ENCODE data around the gene ARID1B.

DNA sequence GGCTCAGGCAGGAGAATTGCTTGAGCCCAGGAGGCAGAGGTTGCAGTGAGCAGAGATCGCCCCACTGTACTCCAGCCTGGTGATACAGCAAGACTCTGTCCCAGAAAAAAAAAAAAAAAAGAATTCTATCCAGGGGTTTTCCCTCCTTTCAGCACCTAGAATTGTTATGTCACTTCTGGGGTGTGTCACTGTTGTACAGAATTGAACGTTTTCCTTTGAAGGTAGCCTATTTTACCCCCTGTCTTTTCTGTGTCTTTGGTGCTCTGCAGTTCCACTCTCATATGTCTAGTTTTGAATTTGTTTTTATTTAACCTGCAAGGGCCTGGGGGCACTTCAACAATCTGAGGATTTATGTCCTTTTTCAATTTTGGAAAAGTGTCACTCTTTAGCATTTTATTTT, 19.3 kb upstream of the ARID1B start:
- TF ChIP-seq, protein P1, sequence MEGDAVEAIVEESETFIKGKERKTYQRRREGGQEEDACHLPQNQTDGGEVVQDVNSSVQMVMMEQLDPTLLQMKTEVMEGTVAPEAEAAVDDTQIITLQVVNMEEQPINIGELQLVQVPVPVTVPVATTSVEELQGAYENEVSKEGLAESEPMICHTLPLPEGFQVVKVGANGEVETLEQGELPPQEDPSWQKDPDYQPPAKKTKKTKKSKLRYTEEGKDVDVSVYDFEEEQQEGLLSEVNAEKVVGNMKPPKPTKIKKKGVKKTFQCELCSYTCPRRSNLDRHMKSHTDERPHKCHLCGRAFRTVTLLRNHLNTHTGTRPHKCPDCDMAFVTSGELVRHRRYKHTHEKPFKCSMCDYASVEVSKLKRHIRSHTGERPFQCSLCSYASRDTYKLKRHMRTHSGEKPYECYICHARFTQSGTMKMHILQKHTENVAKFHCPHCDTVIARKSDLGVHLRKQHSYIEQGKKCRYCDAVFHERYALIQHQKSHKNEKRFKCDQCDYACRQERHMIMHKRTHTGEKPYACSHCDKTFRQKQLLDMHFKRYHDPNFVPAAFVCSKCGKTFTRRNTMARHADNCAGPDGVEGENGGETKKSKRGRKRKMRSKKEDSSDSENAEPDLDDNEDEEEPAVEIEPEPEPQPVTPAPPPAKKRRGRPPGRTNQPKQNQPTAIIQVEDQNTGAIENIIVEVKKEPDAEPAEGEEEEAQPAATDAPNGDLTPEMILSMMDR (IDR thresholded peaks at IDR 0.05), result no peak
- TF ChIP-seq POLR2A (IDR thresholded peaks at IDR 0.05), result no peak
